C4-2B (cell line): ENCODE results near the gene TRAPPC6A.

Source experiments
- H3K27ac ChIP-seq: fragments of 450-650 bp; 2 replicates; pipeline ENCODE4 v1.5.1; 2017
- ZFX ChIP-seq: fragments of 450-650 bp; IDR thresholded peaks from 2 replicates; pipeline ENCODE4 v1.6.1; 2017
- TF ChIP-seq, protein P1 (sequence below): fragments of 450-650 bp; conservative IDR thresholded peaks from 2 replicates; pipeline ENCODE4 v1.5.1; 2017; ENCODE audit warnings: mild to moderate bottlenecking

Gene TRAPPC6A

GRCh38 chr19:45137179-45137761 lies 40.8 kb downstream of the TRAPPC6A start:
- no peak overlapping the region for H3K27ac ChIP-seq
- no peak for TF ChIP-seq ZFX
- TF ChIP-seq, protein P1, sequence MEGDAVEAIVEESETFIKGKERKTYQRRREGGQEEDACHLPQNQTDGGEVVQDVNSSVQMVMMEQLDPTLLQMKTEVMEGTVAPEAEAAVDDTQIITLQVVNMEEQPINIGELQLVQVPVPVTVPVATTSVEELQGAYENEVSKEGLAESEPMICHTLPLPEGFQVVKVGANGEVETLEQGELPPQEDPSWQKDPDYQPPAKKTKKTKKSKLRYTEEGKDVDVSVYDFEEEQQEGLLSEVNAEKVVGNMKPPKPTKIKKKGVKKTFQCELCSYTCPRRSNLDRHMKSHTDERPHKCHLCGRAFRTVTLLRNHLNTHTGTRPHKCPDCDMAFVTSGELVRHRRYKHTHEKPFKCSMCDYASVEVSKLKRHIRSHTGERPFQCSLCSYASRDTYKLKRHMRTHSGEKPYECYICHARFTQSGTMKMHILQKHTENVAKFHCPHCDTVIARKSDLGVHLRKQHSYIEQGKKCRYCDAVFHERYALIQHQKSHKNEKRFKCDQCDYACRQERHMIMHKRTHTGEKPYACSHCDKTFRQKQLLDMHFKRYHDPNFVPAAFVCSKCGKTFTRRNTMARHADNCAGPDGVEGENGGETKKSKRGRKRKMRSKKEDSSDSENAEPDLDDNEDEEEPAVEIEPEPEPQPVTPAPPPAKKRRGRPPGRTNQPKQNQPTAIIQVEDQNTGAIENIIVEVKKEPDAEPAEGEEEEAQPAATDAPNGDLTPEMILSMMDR: no peak

DNA sequence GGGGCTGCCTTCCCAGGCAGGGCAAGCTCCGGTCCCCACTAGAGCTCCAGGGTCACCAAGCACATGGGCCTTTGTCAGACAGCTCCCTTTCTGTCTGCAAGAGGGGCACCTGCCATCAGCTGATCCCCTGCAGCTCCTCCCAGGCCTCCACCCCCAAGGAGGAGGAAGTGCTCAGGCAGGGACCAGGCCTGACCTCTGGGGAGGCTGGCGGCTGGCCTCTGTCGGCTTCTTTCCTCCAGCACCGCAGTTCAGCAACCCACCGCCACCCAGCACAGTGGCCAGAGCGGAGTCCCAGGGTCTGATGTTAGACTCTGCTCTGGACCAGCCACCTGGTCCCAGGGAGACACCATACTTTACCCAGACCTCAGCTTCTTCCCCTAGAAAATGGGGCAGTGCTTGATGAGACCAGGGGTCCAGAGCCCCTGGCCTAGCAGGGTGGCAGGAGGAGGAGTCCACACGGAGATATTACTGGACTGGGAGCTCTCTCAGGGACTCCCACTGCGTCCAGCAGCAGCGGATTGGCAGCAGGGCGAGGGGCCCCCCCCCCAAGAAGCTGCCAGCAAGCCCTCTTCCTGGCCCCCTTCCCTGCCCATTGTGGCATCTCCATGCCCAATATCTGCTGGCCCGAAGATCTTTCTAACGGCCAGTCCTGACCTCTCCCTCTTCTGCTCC lies 41.4 kb downstream of the TRAPPC6A start:
- TF ChIP-seq, protein P1: no peak
- no peak for TF ChIP-seq ZFX
- no peak overlapping the region for H3K27ac ChIP-seq

DNA sequence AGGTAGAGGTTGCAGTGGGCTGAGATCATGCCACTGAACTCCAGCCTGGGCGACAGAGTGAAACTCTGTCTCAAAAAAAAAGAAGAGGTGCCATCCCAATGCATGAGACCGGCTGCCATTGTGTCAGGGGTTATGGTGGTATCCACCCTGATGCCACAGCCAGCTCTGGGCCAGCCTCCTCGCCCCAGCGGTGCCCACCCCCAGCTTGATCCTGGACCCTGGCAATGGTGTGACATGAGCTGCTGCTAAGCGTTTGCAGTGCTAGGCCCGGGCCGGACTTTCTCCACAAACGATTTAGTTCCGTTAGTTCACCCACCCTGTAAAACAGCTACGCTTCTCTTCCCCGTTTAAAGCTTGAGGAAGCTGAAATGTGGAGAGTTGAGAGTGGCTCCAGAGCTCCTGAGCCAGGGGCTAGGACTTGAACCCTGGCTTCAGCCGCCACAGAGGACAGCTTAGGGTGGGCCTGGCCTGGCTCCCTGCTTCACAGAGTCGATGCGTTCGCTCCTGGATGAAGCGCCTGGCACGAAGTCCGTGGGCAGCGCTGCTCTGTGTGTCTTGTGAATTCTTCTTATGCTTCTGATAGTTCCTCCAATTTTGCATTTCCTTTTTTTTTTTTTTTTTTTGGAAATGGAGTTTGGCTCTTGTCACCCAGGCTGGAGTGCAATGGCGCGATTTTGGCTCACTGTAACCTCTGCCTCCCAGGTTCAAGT lies 42.7 kb downstream of the TRAPPC6A start:
- no peak overlapping the region for H3K27ac ChIP-seq
- TF ChIP-seq ZFX: no peak
- TF ChIP-seq, protein P1: no peak

DNA sequence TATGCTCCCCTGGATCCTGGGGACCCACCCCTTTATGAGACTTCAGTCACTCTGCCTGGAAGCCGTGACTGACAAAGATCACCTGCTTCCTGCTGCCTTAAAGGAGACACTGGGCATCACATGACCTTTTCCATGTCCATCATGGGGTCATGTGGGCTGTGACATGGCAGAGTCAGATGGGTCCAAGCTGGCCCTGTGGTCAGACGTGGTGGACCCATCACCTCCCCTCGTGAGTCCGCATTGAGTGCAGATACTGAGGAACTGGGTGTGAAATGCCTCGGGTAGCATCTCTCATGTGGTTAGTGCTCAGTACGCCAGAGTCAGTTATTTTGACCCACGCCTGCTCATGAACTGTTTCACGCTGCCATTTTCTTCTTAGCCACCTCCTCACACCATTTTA lies 44.4 kb downstream of the TRAPPC6A start:
- TF ChIP-seq, protein P1: no peak
- no peak for TF ChIP-seq ZFX
- H3K27ac ChIP-seq: no peak overlapping the region

DNA sequence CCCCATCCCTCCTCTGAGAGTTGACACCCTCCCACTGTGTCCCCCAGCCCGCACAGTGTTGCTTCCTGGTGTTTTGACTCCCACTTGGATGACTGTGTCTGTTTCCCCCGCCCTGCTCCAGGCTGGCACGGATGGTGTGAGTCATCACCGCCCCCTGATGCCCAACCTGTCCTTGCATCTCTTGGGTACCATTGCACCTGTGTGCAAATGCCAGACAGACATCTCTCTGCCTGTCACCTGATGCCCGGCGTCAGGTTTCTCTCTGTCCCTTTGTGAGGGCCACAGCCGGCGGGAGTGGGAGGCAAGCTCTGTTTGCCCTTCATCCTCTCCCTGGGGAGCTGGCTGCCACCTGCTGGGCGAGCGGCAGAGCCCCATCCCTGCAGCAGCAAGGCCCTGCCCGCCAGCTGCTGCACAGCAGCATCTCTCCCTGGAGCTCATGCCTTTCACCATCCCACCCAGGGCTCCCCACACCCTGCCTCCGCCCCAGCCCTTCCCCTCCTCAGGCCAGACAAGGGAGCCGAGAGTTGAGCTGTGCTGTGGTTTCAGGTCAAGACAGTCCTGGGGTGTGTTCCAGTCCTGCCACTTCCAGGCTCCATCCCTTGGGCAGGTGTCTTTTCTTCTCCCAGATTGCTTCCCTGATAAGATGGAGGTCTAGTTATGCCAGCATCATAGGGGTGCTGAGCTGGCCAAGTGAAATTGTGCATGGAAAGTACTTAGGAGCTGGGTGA lies 47.0 kb downstream of the TRAPPC6A start:
- H3K27ac ChIP-seq: no peak overlapping the region
- TF ChIP-seq, protein P1: no peak; the same call in 1 of the 2 replicates
- no peak for TF ChIP-seq ZFX

- TF ChIP-seq, protein P1: no peak
- no peak for TF ChIP-seq ZFX
- no peak overlapping the region for H3K27ac ChIP-seq
Observed at GRCh38 chr19:45130236-45130635, 47.8 kb downstream of the TRAPPC6A start.
